Adrenal gland (tissue), 12 donors: ENCODE results near the gene MYOM1. TPM values are rescaled to one million over a fixed set of nuclear protein-coding genes. Genes with fewer than 3 reads are reported as not detected.
A peak's percentile ranks its signal among the peaks of the same experiment; 100 is the strongest.

Experiments
- DNase-seq, 7 donors: peaks; one replicate each; pipeline ENCODE4 v3.0.0-alpha.2; 2019 to 2020
- H3K27ac ChIP-seq, 5 donors: fragments of 200-600 bp; sonication (generic) in 4 of 5; 1 replicate in 3 of 5; 2 replicates in 2 of 5; pipeline versions ENCODE4 v1.5.1 to v1.8.0; 2016 to 2020; ENCODE audit warnings: mild to moderate bottlenecking in 1 of 5
- H3K27me3 ChIP-seq: fragments of 200-600 bp; 2 replicates; pipeline ENCODE4 v1.8.0; 2021
- H3K36me3 ChIP-seq, 2 donors: fragments of 200-600 bp; replicated peaks in 1 of 2; 1 replicate in 1 of 2; 2 replicates in 1 of 2; pipeline versions ENCODE4 v1.5.1 to v1.8.0; 2018 to 2022
- H3K4me1 ChIP-seq, 2 donors: fragments of 200-600 bp; replicated peaks in 1 of 2; 1 replicate in 1 of 2; 2 replicates in 1 of 2; pipeline versions ENCODE4 v1.5.1 to v1.8.0; 2018 to 2021
- H3K4me3 ChIP-seq, 4 donors: fragments of 200-600 bp; sonication (generic) in 3 of 4; one replicate each; pipeline ENCODE4 v1.5.1; 2016 to 2018
- H3K9me3 ChIP-seq, 3 donors: fragments of 200-600 bp; sonication (generic) in 1 of 3; replicated peaks in 1 of 3; 1 replicate in 2 of 3; 2 replicates in 1 of 3; pipeline versions ENCODE4 v1.5.1 to v1.8.0; 2016 to 2021
- CTCF ChIP-seq, 6 experiments: fragments of 450-650 bp in 4 of 6; fragments of 200-600 bp in 2 of 6; sonication (generic) in 1 of 6; IDR thresholded peaks; 1 replicate in 5 of 6; 2 replicates in 1 of 6; pipeline versions ENCODE4 v1.5.1 to v1.8.0; 2016 to 2021; ENCODE audit warnings: antibody characterized with exemption in 6 of 6, mild to moderate bottlenecking in 2 of 6, moderate library complexity in 1 of 6
- POLR2A ChIP-seq, 2 donors: fragments of 450-650 bp; IDR thresholded peaks; one replicate each; pipeline ENCODE4 v1.6.1; 2017; ENCODE audit warnings: antibody characterized with exemption in 2 of 2, mild to moderate bottlenecking in 2 of 2, moderate library complexity in 1 of 2
- WGBS, 4 donors: extraction: QIAGEN DNeasy Blood & Tissue Kit in 2 of 4; methylation state at CpG; one replicate each; pipeline versions ENCODE4 v1.1.5 to v1.1.7; 2013 to 2017; 5-methylcytosine and 5-hydroxymethylcytosine counted together
- intact Hi-C, 2 donors: fragments of 100-400 bp; cut with DNase I; formaldehyde crosslinking; loops; one replicate each; pipeline versions ENCODE4 v1.14.1 to v1.15.0; 2022 to 2023
- polyA plus RNA-seq, 3 donors: library from polyadenylated mRNA; stranded (reverse); fragments of 200-250 nt in 2 of 3; fragments of 350-450 nt in 1 of 3; fragmentation: Illumina TruSeq in 1 of 3; extraction: RNeasy Lipid Tissue Mini Kit (QIAGEN cat#74804) in 1 of 3; gene quantifications; one replicate each; pipeline ENCODE4 v1.2.3, GENCODE V29; 2013 to 2014
- total RNA-seq, 9 donors: library from RNA; depleted of rRNA in 4 of 9; stranded (reverse); fragments of >200 nt in 4 of 9; fragments of 120-200 nt in 1 of 9; fragmentation: NEBNext Ultra II Directional in 1 of 9; extraction: Animal tissue kit (Norgen Biotek cat#: 25700) in 1 of 9; gene quantifications; one replicate each; pipeline versions ENCODE4 v1.1.0 to v1.2.4, GENCODE V29; 2013 to 2023
- donor health status: healthy with polysubstance abuse.
- donor health status: Bipolar disorder and iron deficiency.
- donor health status: DM: yes; HTN: yes; CAD: no.
- donor health status: DM: no; HTN: no; CAD: no.
- donor health status: DM: no; HTN: no; CAD: no.
- donor health status: DM: yes; HTN: yes; CAD: no.

MYOM1 gene
- total and polyA plus RNA-seq, 12 donors = 1.3 to 70.0 (median 2.9) TPM

GRCh38 chr18:3266062-3266608 is 46.4 kb upstream of the MYOM1 start:
- H3K9me3 ChIP-seq = no peaks in the 10 kb centered on the region
- peaks cover 51 to 72% of the 10 kb centered on the region in 2 donors for H3K4me1 ChIP-seq
- WGBS, 4 donors = 23 to 34% (median 31%) methylated on average over 7 of the region's 7 CpGs
- peak; percentile 45 to 82 (median 60) for DNase-seq
- no peaks in the 10 kb centered on the region for H3K36me3 ChIP-seq
- no peaks in the 10 kb centered on the region for H3K27me3 ChIP-seq
- peak overlapping the region; percentile 42 to 98 (median 58) for H3K27ac ChIP-seq
- intact Hi-C loops = loop anchor here (10.0 kb wide), 2 partner anchors 59 to 189 kb away; partner anchors contain the start of gene TGIF1 (in 1 of the 2)
- TF ChIP-seq POLR2A (IDR thresholded peaks at IDR 0.05) (peak in 1 of 2 donors; percentile 22), CTCF (IDR thresholded peaks at IDR 0.05) (no peak)
- H3K4me3 ChIP-seq = peak overlapping the region in 1 of 4 donors; percentile 1

- no peaks in the 10 kb centered on the region for H3K27me3 ChIP-seq
- H3K36me3 ChIP-seq = no peaks in the 10 kb centered on the region
- no peak for DNase-seq
- TF ChIP-seq POLR2A (IDR thresholded peaks at IDR 0.05) = no peak
- no peak for TF ChIP-seq CTCF (IDR thresholded peaks at IDR 0.05)
- H3K4me3 ChIP-seq = peak overlapping the region in 1 of 4 donors; percentile 1
- intact Hi-C loops = loop anchor here (10.0 kb wide), 2 partner anchors 59 to 189 kb away; partner anchors contain the start of gene TGIF1 (in 1 of the 2)
- H3K9me3 ChIP-seq = no peaks in the 10 kb centered on the region
- H3K4me1 ChIP-seq = peaks cover 55 to 77% of the 10 kb centered on the region in 2 donors
- whole genome bisulfite sequencing, 4 donors = 29 to 42% (median 34%) methylated on average over 3 of the region's 3 CpGs
- H3K27ac ChIP-seq = peak overlapping the region; percentile 42 to 98 (median 58)
Observed at GRCh38 chr18:3265564-3266033, 45.8 kb upstream of the MYOM1 start.

- H3K27me3 ChIP-seq = no peaks in the 10 kb centered on the region
- peak overlapping the region in 1 of 4 donors; percentile 79 for H3K4me3 ChIP-seq
- peak; percentile 41 to 80 (median 77) for DNase-seq
- no peaks in the 10 kb centered on the region for H3K9me3 ChIP-seq
- H3K4me1 ChIP-seq = peaks cover 56 to 73% of the 10 kb centered on the region in 2 donors
- H3K27ac ChIP-seq = peak overlapping the region in 3 of 5 donors; percentile 48 to 98 (median 98)
- no peak for TF ChIP-seq CTCF (IDR thresholded peaks at IDR 0.05)
- TF ChIP-seq POLR2A (IDR thresholded peaks at IDR 0.05) = peak in 1 of 2 donors; percentile 67
- no peaks in the 10 kb centered on the region for H3K36me3 ChIP-seq
- 29 to 42% (median 35%) methylated on average over 2 of the region's 2 CpGs for WGBS, 4 donors
- intact Hi-C loops = loop anchor here (10.0 kb wide), 2 partner anchors 60 to 190 kb away; partner anchors contain the start of gene TGIF1 (in 1 of the 2)
Observed at GRCh38 chr18:3264362-3264761, 44.6 kb upstream of the MYOM1 start.

- intact Hi-C loops = loop anchor here (10.0 kb wide), 2 partner anchors 62 to 192 kb away; partner anchors contain the start of gene TGIF1 (in 1 of the 2)
Observed at GRCh38 chr18:3263132-3263700, 43.4 kb upstream of the MYOM1 start.

More at GRCh38 chr18:3263132-3263700, 43.4 kb upstream of the MYOM1 start:
- Histone ChIP-seq H3K36me3 (peaks cover 0 to 2% of the 10 kb centered on the region in 2 donors), H3K9me3 (no peaks in the 10 kb centered on the region), H3K27ac (peak overlapping the region; percentile 82 to 98 (median 98)), H3K4me1 (peaks cover 48 to 61% of the 10 kb centered on the region in 2 donors), H3K27me3 (no peaks in the 10 kb centered on the region), H3K4me3 (peak overlapping the region; percentile 73 to 95 (median 85))
- 13 to 14% (median 14%) methylated on average over 8 of the region's 8 CpGs for WGBS, 4 donors
- no peak for DNase-seq
- TF ChIP-seq CTCF (IDR thresholded peaks at IDR 0.05) = no peak
- TF ChIP-seq POLR2A (IDR thresholded peaks at IDR 0.05) = no peak
